H9 (cell line): ENCODE measurements around the gene DAD1. TPM values are rescaled to one million over a fixed set of nuclear protein-coding genes. Genes with fewer than 3 reads are reported as not detected.

Source experiments
- DNase-seq: peaks from one replicate; pipeline ENCODE4 v3.0.0-alpha.2; 2017
- H2AFZ ChIP-seq: one replicate; pipeline ENCODE4 v1.6.1; 2013; ENCODE audit warnings: mild to moderate bottlenecking, low read length, control low read depth, moderate library complexity
- H2AK5ac ChIP-seq: 2 replicates; pipeline ENCODE4 v1.6.1; 2013; ENCODE audit warnings: low read length, control low read depth, mixed read lengths; ENCODE audit not compliant: insufficient read length
- H2BK120ac ChIP-seq: one replicate; pipeline ENCODE4 v1.6.1; 2013; ENCODE audit warnings: low read depth, mild to moderate bottlenecking, low read length, control low read depth, inconsistent platforms; ENCODE audit not compliant: poor library complexity, severe bottlenecking
- H2BK12ac ChIP-seq: 2 replicates; pipeline ENCODE4 v1.6.1; 2013; ENCODE audit warnings: low read length, control low read depth, mixed read lengths, low read depth; ENCODE audit not compliant: insufficient read length
- H2BK15ac ChIP-seq: 2 replicates; pipeline ENCODE4 v1.6.1; 2013; ENCODE audit warnings: low read depth, low read length, control low read depth
- H2BK20ac ChIP-seq: one replicate; pipeline ENCODE4 v1.6.1; 2013; ENCODE audit warnings: low read depth, mild to moderate bottlenecking, low read length, control low read depth, inconsistent platforms; ENCODE audit not compliant: poor library complexity, severe bottlenecking
- H2BK5ac ChIP-seq: 2 replicates; pipeline ENCODE4 v1.6.1; 2013; ENCODE audit warnings: low read length, control low read depth, mixed read lengths; ENCODE audit not compliant: insufficient read length
- H3K14ac ChIP-seq: 2 replicates; pipeline ENCODE4 v1.6.1; 2013; ENCODE audit warnings: low read length, control low read depth; ENCODE audit not compliant: insufficient read depth
- H3K18ac ChIP-seq: 2 replicates; pipeline ENCODE4 v1.6.1; 2013; ENCODE audit warnings: low read depth, mild to moderate bottlenecking, mixed read lengths, low read length, control low read depth; ENCODE audit not compliant: insufficient read length
- H3K23ac ChIP-seq: 2 replicates; pipeline ENCODE4 v1.6.1; 2013; ENCODE audit warnings: low read length, control low read depth, mixed read lengths, low read depth; ENCODE audit not compliant: insufficient read length
- H3K23me2 ChIP-seq: 2 replicates; pipeline ENCODE4 v1.6.1; 2013; ENCODE audit warnings: low read depth, mild to moderate bottlenecking, mixed read lengths, low read length, control low read depth; ENCODE audit not compliant: insufficient read length, poor library complexity, severe bottlenecking
- H3K27ac ChIP-seq: 2 replicates; pipeline ENCODE4 v1.5.1; 2013; ENCODE audit warnings: low read length, control low read depth, mixed read lengths, low read depth; ENCODE audit not compliant: insufficient read length
- H3K27me3 ChIP-seq: 2 replicates; pipeline ENCODE4 v1.6.1; 2013; ENCODE audit warnings: low read length, control low read depth, inconsistent platforms; ENCODE audit not compliant: insufficient read depth
- H3K4ac ChIP-seq: 2 replicates; pipeline ENCODE4 v1.6.1; 2013; ENCODE audit warnings: low read depth, mild to moderate bottlenecking, control low read depth, inconsistent platforms, low read length, moderate library complexity
- H3K4me1 ChIP-seq: 2 replicates; pipeline ENCODE4 v1.6.1; 2013; ENCODE audit warnings: low read length, control low read depth, inconsistent platforms; ENCODE audit not compliant: insufficient read depth
- H3K4me2 ChIP-seq: 2 replicates; pipeline ENCODE4 v1.6.1; 2013; ENCODE audit warnings: low read length, control low read depth, mixed read lengths; ENCODE audit not compliant: insufficient read length, insufficient read depth
- H3K56ac ChIP-seq: 2 replicates; pipeline ENCODE4 v1.6.1; 2013; ENCODE audit warnings: low read depth, mild to moderate bottlenecking, mixed read lengths, low read length, control low read depth; ENCODE audit not compliant: insufficient read length
- H3K79me1 ChIP-seq: 2 replicates; pipeline ENCODE4 v1.6.1; 2013; ENCODE audit warnings: low read depth, mild to moderate bottlenecking, moderate library complexity, low read length, control low read depth, inconsistent platforms; ENCODE audit not compliant: insufficient read depth, poor library complexity, severe bottlenecking
- H3K79me2 ChIP-seq: 2 replicates; pipeline ENCODE4 v1.6.1; 2013; ENCODE audit warnings: low read length, control low read depth, inconsistent platforms; ENCODE audit not compliant: insufficient read depth
- H3K9ac ChIP-seq: 2 replicates; pipeline ENCODE4 v1.6.1; 2013; ENCODE audit warnings: low read length, control low read depth, mixed read lengths; ENCODE audit not compliant: insufficient read length; ENCODE audit errors: extremely low read depth
- H3K9me3 ChIP-seq: one replicate; pipeline ENCODE4 v1.6.1; 2013; ENCODE audit warnings: low read depth, low read length, inconsistent platforms; ENCODE audit not compliant: control insufficient read depth
- H3T11ph ChIP-seq: one replicate; pipeline ENCODE4 v1.6.1; 2013; ENCODE audit warnings: mild to moderate bottlenecking, low read length, control low read depth, inconsistent platforms
- H4K20me1 ChIP-seq: one replicate; pipeline ENCODE4 v1.6.1; 2013; ENCODE audit not compliant: control insufficient read depth, insufficient read length, insufficient read depth
- H4K5ac ChIP-seq: 2 replicates; pipeline ENCODE4 v1.6.1; 2013; ENCODE audit warnings: low read depth, mild to moderate bottlenecking, mixed read lengths, low read length, control low read depth; ENCODE audit not compliant: insufficient read length
- H4K8ac ChIP-seq: replicated peaks from 2 replicates; pipeline ENCODE4 v1.6.1; 2013; ENCODE audit warnings: low read length, control low read depth, mixed read lengths, low read depth; ENCODE audit not compliant: insufficient read length
- H4K91ac ChIP-seq: 2 replicates; pipeline ENCODE4 v1.6.1; 2013; ENCODE audit warnings: low read depth, mild to moderate bottlenecking, moderate library complexity, mixed read lengths, low read length, control low read depth; ENCODE audit not compliant: insufficient read length
- H3K27ac Mint-ChIP-seq, 3 experiments: 2 replicates in 2 of 3; 3 replicates in 1 of 3; pipeline ENCODE4 v1.8.0; 2020 to 2021; ENCODE audit warnings: mixed read lengths in 3 of 3, mild to moderate bottlenecking in 1 of 3, moderate library complexity in 1 of 3
- H3K27me3 Mint-ChIP-seq: 2 replicates; pipeline ENCODE4 v1.8.0; 2021; ENCODE audit warnings: low read depth, mild to moderate bottlenecking, moderate library complexity, mixed read lengths
- H3K36me3 Mint-ChIP-seq, 3 experiments: 2 replicates in 2 of 3; 3 replicates in 1 of 3; pipeline ENCODE4 v1.8.0; 2020 to 2021; ENCODE audit warnings: low read depth in 3 of 3, mixed read lengths in 3 of 3; ENCODE audit not compliant: insufficient read depth in 1 of 3
- H3K4me1 Mint-ChIP-seq, 2 experiments: 2 replicates each; pipeline ENCODE4 v1.8.0; 2020; ENCODE audit warnings: mixed read lengths in 2 of 2
- H3K4me3 Mint-ChIP-seq, 2 experiments: 2 replicates in 1 of 2; 3 replicates in 1 of 2; pipeline ENCODE4 v1.8.0; 2020 to 2021; ENCODE audit warnings: mild to moderate bottlenecking in 2 of 2, mixed read lengths in 2 of 2, moderate library complexity in 1 of 2
- H3K9me3 Mint-ChIP-seq, 2 experiments: 2 replicates in 1 of 2; 3 replicates in 1 of 2; pipeline ENCODE4 v1.8.0; 2020; ENCODE audit warnings: mild to moderate bottlenecking in 2 of 2, mixed read lengths in 2 of 2, moderate library complexity in 1 of 2
- WGBS: extraction: QIAGEN DNeasy Blood & Tissue Kit; methylation state at CpG from one replicate; pipeline ENCODE4 v1.1.7; 2013; ENCODE audit warnings: missing lambda C conversion rate, low lambda C conversion rate, mixed read lengths; ENCODE audit not compliant: insufficient read length; ENCODE audit errors: extremely low coverage; 5-methylcytosine and 5-hydroxymethylcytosine counted together
- total RNA-seq: library from RNA; stranded (reverse); gene quantifications from 2 replicates; pipeline ENCODE4 v1.2.1, GENCODE V29; 2021
- TF ChIP-seq, protein P1 (sequence below): fragments of 200-600 bp; sonication (generic); conservative IDR thresholded peaks from 3 replicates; pipeline ENCODE4 v1.8.0; 2021; ENCODE audit warnings: antibody characterized with exemption, mild to moderate bottlenecking

DAD1 gene
- total RNA-seq, 1 experiment from 2014 or later: 127 TPM

DNA sequence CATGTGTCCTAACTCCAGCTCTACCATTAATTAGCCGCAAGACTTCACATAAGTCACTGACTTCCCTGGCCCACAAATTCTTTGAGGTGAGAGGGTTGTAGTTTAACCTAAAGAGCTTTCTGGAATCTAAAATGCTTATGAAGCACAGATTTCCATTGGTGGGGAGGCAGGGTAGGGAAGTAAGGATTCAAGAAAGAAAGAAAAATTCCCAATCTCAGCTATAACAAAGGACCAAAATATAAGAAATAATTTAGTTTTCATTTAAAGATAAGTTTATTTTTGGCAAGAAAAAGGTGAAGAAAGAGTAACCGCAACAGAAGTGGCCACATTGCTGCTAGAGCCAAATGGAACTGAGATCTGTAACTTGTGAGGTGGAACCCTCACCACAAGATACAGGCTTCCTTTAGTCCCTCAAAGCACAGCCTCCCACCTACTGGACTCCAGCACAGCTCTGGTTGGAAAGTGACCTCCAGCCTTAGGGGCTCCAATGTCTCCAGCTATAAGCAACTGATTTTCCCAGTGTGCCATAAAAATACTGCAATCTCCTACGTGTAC is 23.6 kb downstream of the DAD1 start:
- H3K9me3 Mint-ChIP-seq: no peaks in the 10 kb centered on the region
- H3K27me3 Mint-ChIP-seq: no peaks in the 10 kb centered on the region
- Histone ChIP-seq H2BK20ac (no peak overlapping the region), H3K4me2 (no peak overlapping the region), H3K9ac (no peak overlapping the region), H3K79me1 (peaks cover 2% of the 10 kb centered on the region), H3K79me2 (no peaks in the 10 kb centered on the region), H3K4ac (no peak overlapping the region), H4K91ac (no peak overlapping the region), H3K4me1 (no peaks in the 10 kb centered on the region), H3K23me2 (no peaks in the 10 kb centered on the region), H4K20me1 (no peaks in the 10 kb centered on the region), H3K14ac (no peak overlapping the region), H4K8ac (no peak overlapping the region), H2AFZ (no peak overlapping the region), H3K23ac (no peak overlapping the region), H2BK12ac (no peak overlapping the region), H2BK120ac (no peak overlapping the region), H2BK5ac (no peak overlapping the region), H3K9me3 (no peaks in the 10 kb centered on the region), H3K56ac (no peak overlapping the region), H3T11ph (no peak overlapping the region), H3K27ac (no peak overlapping the region), H4K5ac (no peak overlapping the region), H2AK5ac (no peak overlapping the region), H2BK15ac (no peak overlapping the region), H3K18ac (no peak overlapping the region), H3K27me3 (no peaks in the 10 kb centered on the region)
- no peak for DNase-seq
- H3K27ac Mint-ChIP-seq: no peak overlapping the region
- no CpG with 5 or more reads among the region's 3 CpGs for WGBS
- TF ChIP-seq, protein P1, sequence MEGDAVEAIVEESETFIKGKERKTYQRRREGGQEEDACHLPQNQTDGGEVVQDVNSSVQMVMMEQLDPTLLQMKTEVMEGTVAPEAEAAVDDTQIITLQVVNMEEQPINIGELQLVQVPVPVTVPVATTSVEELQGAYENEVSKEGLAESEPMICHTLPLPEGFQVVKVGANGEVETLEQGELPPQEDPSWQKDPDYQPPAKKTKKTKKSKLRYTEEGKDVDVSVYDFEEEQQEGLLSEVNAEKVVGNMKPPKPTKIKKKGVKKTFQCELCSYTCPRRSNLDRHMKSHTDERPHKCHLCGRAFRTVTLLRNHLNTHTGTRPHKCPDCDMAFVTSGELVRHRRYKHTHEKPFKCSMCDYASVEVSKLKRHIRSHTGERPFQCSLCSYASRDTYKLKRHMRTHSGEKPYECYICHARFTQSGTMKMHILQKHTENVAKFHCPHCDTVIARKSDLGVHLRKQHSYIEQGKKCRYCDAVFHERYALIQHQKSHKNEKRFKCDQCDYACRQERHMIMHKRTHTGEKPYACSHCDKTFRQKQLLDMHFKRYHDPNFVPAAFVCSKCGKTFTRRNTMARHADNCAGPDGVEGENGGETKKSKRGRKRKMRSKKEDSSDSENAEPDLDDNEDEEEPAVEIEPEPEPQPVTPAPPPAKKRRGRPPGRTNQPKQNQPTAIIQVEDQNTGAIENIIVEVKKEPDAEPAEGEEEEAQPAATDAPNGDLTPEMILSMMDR: no peak
- no peak overlapping the region for H3K4me3 Mint-ChIP-seq
- H3K36me3 Mint-ChIP-seq: peaks cover 4 to 41% (median 28%) of the 10 kb centered on the region in 3 experiments; a peak in 6 of 7 replicates
- H3K4me1 Mint-ChIP-seq: peaks cover 24 to 27% of the 10 kb centered on the region in 2 experiments
